K562 (cell line): ENCODE results near the gene MRPS5. TPM values are rescaled to one million over a fixed set of nuclear protein-coding genes. Genes with fewer than 3 reads are reported as not detected.

ENCODE experiments used
- ATAC-seq: fragments of 200-7000 bp; cut with Tn5 transposase; 3 replicates; pipeline ENCODE4 v1.9.1; 2020; ENCODE audit warnings: moderate library complexity
- BruUV-seq: library from RNA; stranded (reverse); fragments of 400-500 nt; replicated peaks from 2 replicates; lab custom pipeline; 2021; lab: Mats Ljungman, UMichigan
- CTCF ChIA-PET: fragments of 300-600 bp; formaldehyde crosslinking; extraction: SDS; loops from one replicate; lab custom pipeline; 2021; ENCODE audit warnings: low intra/inter-chr PET ratio; lab: Yijun Ruan, JAX
- POLR2A ChIA-PET: fragments of 300-600, 350-650 bp; sonication (Branson Sonifier 250); formaldehyde crosslinking; extraction: SDS; loops from one replicate; lab custom pipeline; 2021; ENCODE audit warnings: antibody characterized with exemption, inconsistent platforms; lab: Yijun Ruan, JAX
- DNase-seq, 4 experiments: peaks; one replicate each; pipeline versions ENCODE4 v3.0.0 to v3.0.0-alpha.2; 2011 to 2018; ENCODE audit warnings: low spot score in 3 of 4, mixed read lengths in 3 of 4; ENCODE audit errors: extremely low read depth in 1 of 4
- FAIRE-seq: peaks from 2 replicates; lab custom pipeline; 2011; peaks lifted over from hg19 to GRCh38; lab: Jason Lieb, UNC
- H2AFZ ChIP-seq: 2 replicates; pipeline ENCODE4 v1.6.0; 2011; ENCODE audit warnings: low read depth, low read length, control low read depth, inconsistent platforms
- H3K27ac ChIP-seq: fragments of 200-600 bp; 3 replicates; pipeline ENCODE4 v1.8.0; 2011; ENCODE audit warnings: low read depth, mild to moderate bottlenecking, control low read depth, inconsistent platforms, low read length, moderate library complexity, mixed read lengths; ENCODE audit errors: extremely low read depth
- H3K27me3 ChIP-seq, 2 experiments: fragments of 300-600 bp in 1 of 2; 2 replicates in 1 of 2; 3 replicates in 1 of 2; pipeline versions ENCODE4 v1.6.0 to v1.8.0; 2011; ENCODE audit warnings: inconsistent platforms in 2 of 2, low read length in 2 of 2, mild to moderate bottlenecking in 1 of 2, mixed read lengths in 1 of 2, moderate library complexity in 1 of 2; ENCODE audit not compliant: control insufficient read depth in 2 of 2, insufficient read depth in 2 of 2
- H3K36me3 ChIP-seq: fragments of 300-600 bp; 3 replicates; pipeline ENCODE4 v1.8.0; 2011; ENCODE audit warnings: mild to moderate bottlenecking, low read length, inconsistent platforms; ENCODE audit not compliant: control insufficient read depth, insufficient read depth
- H3K4me1 ChIP-seq, 2 experiments: fragments of 200-600 bp in 1 of 2; replicated peaks in 1 of 2; 2 replicates in 1 of 2; 3 replicates in 1 of 2; pipeline versions ENCODE4 v1.5.1 to v1.8.0; 2011; ENCODE audit warnings: inconsistent platforms in 2 of 2, low read length in 2 of 2, mild to moderate bottlenecking in 1 of 2, mixed read lengths in 1 of 2, moderate library complexity in 1 of 2; ENCODE audit not compliant: control insufficient read depth in 2 of 2, insufficient read depth in 2 of 2
- H3K4me2 ChIP-seq: 2 replicates; pipeline ENCODE4 v1.6.1; 2011; ENCODE audit warnings: low read length, control low read depth, inconsistent platforms, mixed read lengths; ENCODE audit not compliant: insufficient read depth
- H3K4me3 ChIP-seq: fragments of 200-600 bp; sonication (generic), shearing (Covaris generic); 2 replicates; pipeline ENCODE4 v1.5.1; 2016; ENCODE audit warnings: control low read depth, inconsistent platforms
- H3K79me2 ChIP-seq: fragments of 200-600 bp; 3 replicates; pipeline ENCODE4 v1.8.0; 2011; ENCODE audit warnings: low read length, inconsistent platforms; ENCODE audit not compliant: control insufficient read depth, insufficient read depth
- H3K9ac ChIP-seq, 2 experiments: 2 replicates each; pipeline versions ENCODE4 v1.6.0 to v1.6.1; 2011; ENCODE audit warnings: low read depth in 2 of 2, low read length in 2 of 2, control low read depth in 1 of 2, inconsistent platforms in 1 of 2, mild to moderate bottlenecking in 1 of 2, mixed read lengths in 1 of 2; ENCODE audit not compliant: insufficient read depth in 1 of 2
- H3K9me1 ChIP-seq: one replicate; pipeline ENCODE4 v1.6.0; 2011; ENCODE audit warnings: inconsistent platforms, mild to moderate bottlenecking, low read length, moderate library complexity; ENCODE audit not compliant: control insufficient read depth, insufficient read depth
- H3K9me3 ChIP-seq: replicated peaks from 2 replicates; pipeline ENCODE4 v1.5.1; 2011; ENCODE audit warnings: low read depth, low read length, inconsistent platforms; ENCODE audit not compliant: control insufficient read depth, insufficient read depth
- H4K20me1 ChIP-seq: replicated peaks from 2 replicates; pipeline ENCODE4 v1.6.1; 2011; ENCODE audit warnings: low read length, inconsistent platforms, mixed read lengths; ENCODE audit not compliant: control insufficient read depth, insufficient read depth
- CTCF ChIP-seq, 3 experiments: IDR thresholded peaks in 2 of 3; conservative IDR thresholded peaks in 1 of 3; 2 replicates each; pipeline ENCODE4 v1.5.1; 2011 to 2012; ENCODE audit warnings: low read length in 3 of 3, mild to moderate bottlenecking in 3 of 3, control low read depth in 2 of 3, improper control_type of control experiment in 1 of 3, inconsistent platforms in 1 of 3, low read depth in 1 of 3, mixed read lengths in 1 of 3, moderate library complexity in 1 of 3; ENCODE audit not compliant: insufficient read depth in 2 of 3
- RNF2 ChIP-seq: sonication (generic); IDR thresholded peaks from 2 replicates; pipeline ENCODE4 v1.6.1; 2016
- ZNF41 ChIP-seq: fragments of 250-450 bp; sonication (Bioruptor Pico); conservative IDR thresholded peaks from 2 replicates; pipeline ENCODE4 v1.4.0; 2020; ENCODE audit warnings: mild to moderate bottlenecking
- ZNF431 ChIP-seq: sonication (generic); formaldehyde crosslinking; IDR thresholded peaks from 2 replicates; pipeline ENCODE4 v1.8.0; 2022; ENCODE audit warnings: mild to moderate bottlenecking, missing genetic modification reagents
- ZNF512 ChIP-seq: IDR thresholded peaks from 2 replicates; pipeline ENCODE4 v1.6.1; 2016; ENCODE audit warnings: missing genetic modification characterization, missing compliant biosample characterization
- WGBS: fragments of 100-300 bp; shearing (Covaris generic); methylation state at CpG from one replicate; pipeline ENCODE4 v1.1.6; 2016; ENCODE audit warnings: low coverage, mixed read lengths; ENCODE audit not compliant: insufficient coverage; ENCODE audit errors: missing lambda C conversion rate; 5-methylcytosine and 5-hydroxymethylcytosine counted together
- in situ Hi-C: fragments of 300-500 bp; cut with MboI; formaldehyde crosslinking; loops from 4 replicates; pipeline ENCODE4 v1.15.0; 2018; ENCODE audit warnings: inconsistent platforms, mixed read lengths
- intact Hi-C: fragments of 100-400 bp; cut with micrococcal nuclease; formaldehyde crosslinking; loops from 2 replicates; pipeline ENCODE4 v1.14.2; 2022
- polyA plus RNA-seq, 8 experiments: library from polyadenylated mRNA; depleted of rRNA in 4 of 8; stranded (reverse) in 5 of 8; unstranded in 3 of 8; fragments of >200 nt; fragmentation: Nextera tagmentation in 2 of 8; fragmentation: Illumina TruSeq in 1 of 8; extraction: Ambion mirVana in 2 of 8; extraction: Trizol in 1 of 8; gene quantifications; 2 replicates each; pipeline versions ENCODE4 v1.2.1 to v1.2.3, GENCODE V29; 2011 to 2014; ENCODE audit warnings: inconsistent platforms in 1 of 8, missing spikeins in 1 of 8
- total RNA-seq, 7 experiments: library from RNA; depleted of rRNA in 6 of 7; stranded (reverse); fragments of >200 nt in 6 of 7; fragmentation: Illumina TruSeq in 2 of 7; extraction: Trizol in 2 of 7; gene quantifications; 2 replicates each; pipeline versions ENCODE4 v1.2.1 to v1.2.3, GENCODE V29; 2011 to 2021; ENCODE audit warnings: low replicate concordance in 1 of 7

The MRPS5 gene
- total and polyA plus RNA-seq, 9 of the 15 experiments (the other 6 are each of a cell fraction or from before 2014, with no cell fraction given), result 85.0 to 162 (median 118) TPM

- DNase-seq (no peak), FAIRE-seq (no peak), ATAC-seq (no peak)
- Histone ChIP-seq H3K4me2 (no peak overlapping the region), H3K4me3 (no peak overlapping the region), H3K9me3 (no peaks in the 10 kb centered on the region), H3K9me1 (no peaks in the 10 kb centered on the region), H3K4me1 (no peaks in the 10 kb centered on the region), H3K79me2 (no peaks in the 10 kb centered on the region), H3K27ac (no peak overlapping the region), H3K36me3 (no peaks in the 10 kb centered on the region), H4K20me1 (no peaks in the 10 kb centered on the region), H3K27me3 (peaks cover 6 to 65% of the 10 kb centered on the region in 2 experiments; a peak in 3 of 5 replicates), H2AFZ (no peak overlapping the region), H3K9ac (no peak overlapping the region)
- ChIA-PET CTCF (no interaction called here), POLR2A (no interaction called here)
- intact Hi-C loops (no loop called here), in situ Hi-C loops (no loop called here)
- TF ChIP-seq CTCF (IDR thresholded peaks at IDR 0.05 in 2 of 3, conservative IDR thresholded peaks at IDR 0.05 in 1 of 3; ENCODE audit: insufficient read depth in 2 of 3, low read depth in 1 of 3, low read length in 3 of 3), result no peak
- no peak for TF ChIP-seq RNF2
- TF ChIP-seq ZNF431 (CRISPR knock-in tag), result no peak
- peak; percentile 65 for TF ChIP-seq ZNF512 (tag)
- no peak for TF ChIP-seq ZNF41
- WGBS, result 0% methylated on average over 10 of the region's 13 CpGs
- no TSS peak for BruUV-seq
These were observed 75.1 kb downstream of the MRPS5 start for GRCh38 chr2:95046371-95047112.
